ENCODE data around the gene XRCC2.
A peak's percentile ranks its signal among the peaks of the same experiment; 100 is the strongest.
"Not testable (repeated sequence)": the region's sequence is repeated elsewhere in the genome, so short reads cannot be mapped to it uniquely, and the experiment has no call there.

Gene XRCC2

GRCh38 chr7:152675759-152676636 lies at the start of gene XRCC2:
XRCC2 (minus strand) TSS chr7:152676141; CDS start chr7:152676079, 62 bp downstream.
- H3K27ac ChIP-seq, result peak within 1 kb of the TSS; percentile 69
- CTCF ChIA-PET, result interaction anchor here (0.6 kb wide), 1 partner anchor 27 kb away, joined by 3 read pairs; no protein-coding TSS in a partner anchor
- peak; percentile 98 for DNase-seq (ENCODE audit: low spot score)
- no peak for TF ChIP-seq CTCF (conservative IDR thresholded peaks at IDR 0.05; ENCODE audit: low read depth)
- POLR2A ChIA-PET (ENCODE audit: low non-redundant PET), result no interaction called here

GRCh38 chr7:152723364-152723763 lies 47.4 kb upstream of the XRCC2 start:
- H3K27ac ChIP-seq, result no peak overlapping the region
- no peak for DNase-seq (ENCODE audit: low spot score)
- CTCF ChIA-PET, result no interaction called here
- POLR2A ChIA-PET (ENCODE audit: low non-redundant PET), result no interaction called here
- TF ChIP-seq CTCF (conservative IDR thresholded peaks at IDR 0.05; ENCODE audit: low read depth), result no peak

GRCh38 chr7:152712412-152713042 lies 36.6 kb upstream of the XRCC2 start:
- CTCF ChIA-PET; POLR2A ChIA-PET (ENCODE audit: low non-redundant PET): not testable (repeated sequence)

GRCh38 chr7:152711444-152711944 lies 35.6 kb upstream of the XRCC2 start:
- TF ChIP-seq CTCF (conservative IDR thresholded peaks at IDR 0.05; ENCODE audit: low read depth), result no peak
- POLR2A ChIA-PET (ENCODE audit: low non-redundant PET), result no interaction called here
- no peak for DNase-seq (ENCODE audit: low spot score)
- no peak overlapping the region for H3K27ac ChIP-seq
- CTCF ChIA-PET, result no interaction called here

More at GRCh38 chr7:152712412-152713042, 36.6 kb upstream of the XRCC2 start:
- not testable (repeated sequence) for H3K27ac ChIP-seq; DNase-seq (ENCODE audit: low spot score)

GRCh38 chr7:152710153-152710442 lies 34.2 kb upstream of the XRCC2 start:
- no peak for TF ChIP-seq CTCF (conservative IDR thresholded peaks at IDR 0.05; ENCODE audit: low read depth)
- CTCF ChIA-PET, result no interaction called here
- DNase-seq (ENCODE audit: low spot score), result no peak
- POLR2A ChIA-PET (ENCODE audit: low non-redundant PET), result no interaction called here
- H3K27ac ChIP-seq, result no peak overlapping the region

GRCh38 chr7:152709287-152710152 lies 33.6 kb upstream of the XRCC2 start:
- no peak for TF ChIP-seq CTCF (conservative IDR thresholded peaks at IDR 0.05; ENCODE audit: low read depth)
- CTCF ChIA-PET, result no interaction called here
- POLR2A ChIA-PET (ENCODE audit: low non-redundant PET), result no interaction called here
- no peak for DNase-seq (ENCODE audit: low spot score)
- no peak overlapping the region for H3K27ac ChIP-seq
